Activated CD8-positive, alpha-beta memory T cell treated with anti-CD3 and anti-CD28 coated beads, Interleukin-2, amount 10 ng/mL, durations not matched to agents 7 days and 5 days (primary cell): ENCODE results near the gene GRHPR. TPM values are rescaled to one million over a fixed set of nuclear protein-coding genes. Genes with fewer than 3 reads are reported as not detected.
A peak's percentile ranks its signal among the peaks of the same experiment; 100 is the strongest.
"Not testable (repeated sequence)": the region's sequence is repeated elsewhere in the genome, so short reads cannot be mapped to it uniquely, and the experiment has no call there.

Source experiments
- ATAC-seq: fragments of 150-1000 bp; cut with Tn5 transposase; one replicate; pipeline ENCODE4 v1.10.0; 2021; ENCODE audit warnings: moderate library complexity
- CTCF ChIA-PET: fragments of 350-600 bp; sonication (Branson Sonifier 250); formaldehyde crosslinking; loops from one replicate; lab custom pipeline; 2021; ENCODE audit warnings: antibody characterized with exemption; lab: Charles Lee
- DNase-seq: peaks from one replicate; pipeline ENCODE4 v3.0.0-alpha.2; 2020
- H3K27ac Mint-ChIP-seq: one replicate; pipeline ENCODE4 v1.8.0; 2021; ENCODE audit warnings: mild to moderate bottlenecking, mixed read lengths
- H3K27me3 Mint-ChIP-seq: one replicate; pipeline ENCODE4 v1.8.0; 2021; ENCODE audit warnings: mixed read lengths
- H3K36me3 Mint-ChIP-seq: one replicate; pipeline ENCODE4 v1.8.0; 2021; ENCODE audit warnings: mild to moderate bottlenecking, mixed read lengths
- H3K4me1 Mint-ChIP-seq: one replicate; pipeline ENCODE4 v1.8.0; 2021; ENCODE audit warnings: mixed read lengths
- H3K4me3 Mint-ChIP-seq: one replicate; pipeline ENCODE4 v1.8.0; 2021; ENCODE audit warnings: mild to moderate bottlenecking, moderate library complexity, mixed read lengths
- H3K9me3 Mint-ChIP-seq: one replicate; pipeline ENCODE4 v1.8.0; 2022; ENCODE audit warnings: low read depth, mixed read lengths
- total RNA-seq, 2 experiments: library from RNA; stranded (reverse); gene quantifications; one replicate each; pipeline ENCODE4 v1.2.3, GENCODE V29; 2021

The GRHPR gene
- total RNA-seq, 2 experiments from 2014 or later: 59.3 to 65.6 TPM

- DNase-seq: no peak
Observed at GRCh38 chr9:37383876-37384746, 38.4 kb upstream of the GRHPR start.

GRCh38 chr9:37385286-37385685 is 37.2 kb upstream of the GRHPR start:
- Mint-ChIP-seq H3K9me3 (no peaks in the 10 kb centered on the region), H3K27ac (no peak overlapping the region), H3K4me3 (no peak overlapping the region), H3K4me1 (no peaks in the 10 kb centered on the region), H3K27me3 (no peaks in the 10 kb centered on the region), H3K36me3 (no peaks in the 10 kb centered on the region)
- ATAC-seq (no peak), DNase-seq (no peak)
- CTCF ChIA-PET: interaction anchor here (1.1 kb wide), 1 partner anchor 389 kb away, joined by 3 read pairs; no protein-coding TSS in a partner anchor

More at GRCh38 chr9:37383876-37384746, 38.4 kb upstream of the GRHPR start:
- CTCF ChIA-PET: no interaction called here
- Mint-ChIP-seq H3K9me3 (no peaks in the 10 kb centered on the region), H3K36me3 (no peaks in the 10 kb centered on the region), H3K27ac (no peak overlapping the region), H3K4me1 (no peaks in the 10 kb centered on the region), H3K27me3 (no peaks in the 10 kb centered on the region), H3K4me3 (no peak overlapping the region)
- no peak for ATAC-seq

GRCh38 chr9:37386988-37387387 is 35.5 kb upstream of the GRHPR start:
- no peaks in the 10 kb centered on the region for H3K9me3 Mint-ChIP-seq
- CTCF ChIA-PET: interaction anchor here (0.7 to 1.9 kb wide), 2 partner anchors 23 to 29 kb away, joined by 3 to 5 read pairs; no protein-coding TSS in a partner anchor
- no peak overlapping the region for H3K4me3 Mint-ChIP-seq
- DNase-seq (no peak), ATAC-seq (no peak)
- no peak overlapping the region for H3K27ac Mint-ChIP-seq
- no peaks in the 10 kb centered on the region for H3K27me3 Mint-ChIP-seq
- no peaks in the 10 kb centered on the region for H3K36me3 Mint-ChIP-seq
- H3K4me1 Mint-ChIP-seq: peaks cover 5% of the 10 kb centered on the region

DNA sequence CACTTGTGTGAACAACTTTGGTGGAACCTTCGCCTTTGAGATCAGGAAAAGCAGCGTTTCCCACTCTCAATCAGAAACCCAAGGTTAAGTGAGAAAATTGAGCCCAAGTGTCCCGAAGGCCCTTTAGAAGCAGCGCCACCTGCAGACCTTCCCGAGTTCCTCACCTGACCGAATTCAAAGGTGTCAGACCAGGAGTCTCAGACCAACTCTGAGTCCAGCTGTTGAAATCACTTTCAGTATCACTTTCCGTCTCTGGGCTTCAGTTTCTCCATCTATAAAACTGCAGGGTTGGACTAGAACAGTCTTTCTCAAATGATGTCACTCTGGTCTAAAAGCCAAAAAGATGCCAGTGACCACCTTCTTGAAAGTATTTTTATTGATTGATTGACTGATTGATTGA is 31.7 kb upstream of the GRHPR start:
- no peak overlapping the region for H3K27ac Mint-ChIP-seq

GRCh38 chr9:37392272-37392671 is 30.2 kb upstream of the GRHPR start:
- H3K27me3 Mint-ChIP-seq: peaks cover 4% of the 10 kb centered on the region
- CTCF ChIA-PET: interaction anchor here (1.1 to 1.5 kb wide), 2 partner anchors 200 to 519 kb away, joined by 3 to 5 read pairs; partner anchors contain the start of gene TOMM5
- peaks cover 5% of the 10 kb centered on the region for H3K4me1 Mint-ChIP-seq
- no peaks in the 10 kb centered on the region for H3K36me3 Mint-ChIP-seq
- H3K4me3 Mint-ChIP-seq: no peak overlapping the region
- ATAC-seq (no peak), DNase-seq (no peak)
- H3K27ac Mint-ChIP-seq: no peak overlapping the region
- H3K9me3 Mint-ChIP-seq: no peaks in the 10 kb centered on the region

More for the DNA sequence above, 31.7 kb upstream of the GRHPR start:
- ATAC-seq (peak; percentile 42), DNase-seq (peak; percentile 62)
- Mint-ChIP-seq H3K36me3 (no peaks in the 10 kb centered on the region), H3K4me1 (peaks cover 5% of the 10 kb centered on the region), H3K9me3 (no peaks in the 10 kb centered on the region), H3K4me3 (no peak overlapping the region), H3K27me3 (peaks cover 4% of the 10 kb centered on the region)
- CTCF ChIA-PET: interaction anchor here (1.2 kb wide), 1 partner anchor 395 kb away, joined by 4 read pairs; no protein-coding TSS in a partner anchor

DNA sequence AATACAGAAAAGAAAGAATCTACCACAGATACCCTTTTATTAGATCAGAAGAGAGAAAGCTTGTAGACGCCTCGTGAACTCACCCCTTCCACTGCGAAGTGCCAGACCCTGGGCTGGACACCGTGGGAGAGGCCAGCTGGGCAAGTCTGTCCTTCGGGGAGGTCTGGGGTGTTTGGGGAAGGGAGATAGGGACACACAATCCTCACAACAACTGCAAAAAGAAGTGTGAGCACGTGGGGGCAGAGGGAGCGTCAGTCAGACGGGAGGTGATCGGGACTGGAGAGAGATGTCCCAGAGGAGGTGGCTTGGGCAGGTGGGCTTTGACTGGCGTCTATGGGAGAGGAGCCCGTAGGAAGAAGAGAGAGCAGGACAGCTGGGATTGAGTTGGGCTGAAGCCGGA is 27.3 kb upstream of the GRHPR start:
- CTCF ChIA-PET: no interaction called here
- H3K27me3 Mint-ChIP-seq: peaks cover 7% of the 10 kb centered on the region
- H3K36me3 Mint-ChIP-seq: no peaks in the 10 kb centered on the region
- DNase-seq (no peak), ATAC-seq (no peak)
- no peaks in the 10 kb centered on the region for H3K9me3 Mint-ChIP-seq
- H3K4me3 Mint-ChIP-seq: no peak overlapping the region
- no peak overlapping the region for H3K27ac Mint-ChIP-seq
- H3K4me1 Mint-ChIP-seq: peaks cover 5% of the 10 kb centered on the region

DNA sequence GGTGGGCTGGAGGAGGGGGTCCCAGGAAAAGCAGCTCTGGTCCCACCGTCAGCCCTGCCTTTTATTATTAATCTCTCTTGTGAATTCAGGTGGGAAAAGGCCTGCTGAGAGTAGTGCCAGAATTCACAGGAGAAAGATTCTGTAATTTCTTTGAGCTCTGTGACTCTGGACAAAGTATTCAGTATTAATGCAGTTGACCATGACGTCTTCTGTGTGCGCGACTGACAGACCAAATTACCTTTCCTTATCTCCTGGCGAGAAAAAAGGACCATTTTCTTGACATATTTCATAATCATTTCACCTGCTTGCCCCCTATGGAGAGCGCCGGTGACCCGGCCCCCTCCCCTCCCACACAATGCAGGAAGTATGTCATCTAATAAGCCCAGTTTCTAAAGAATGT is 26.8 kb upstream of the GRHPR start:
- CTCF ChIA-PET: interaction anchor here (0.9 kb wide), 1 partner anchor 16 kb away, joined by 3 read pairs; no protein-coding TSS in a partner anchor
- H3K27ac Mint-ChIP-seq: no peak overlapping the region
- peaks cover 9% of the 10 kb centered on the region for H3K27me3 Mint-ChIP-seq
- H3K9me3 Mint-ChIP-seq: no peaks in the 10 kb centered on the region
- no peaks in the 10 kb centered on the region for H3K36me3 Mint-ChIP-seq
- DNase-seq: no peak
- no peak overlapping the region for H3K4me3 Mint-ChIP-seq
- H3K4me1 Mint-ChIP-seq: peaks cover 4% of the 10 kb centered on the region
- no peak for ATAC-seq

DNA sequence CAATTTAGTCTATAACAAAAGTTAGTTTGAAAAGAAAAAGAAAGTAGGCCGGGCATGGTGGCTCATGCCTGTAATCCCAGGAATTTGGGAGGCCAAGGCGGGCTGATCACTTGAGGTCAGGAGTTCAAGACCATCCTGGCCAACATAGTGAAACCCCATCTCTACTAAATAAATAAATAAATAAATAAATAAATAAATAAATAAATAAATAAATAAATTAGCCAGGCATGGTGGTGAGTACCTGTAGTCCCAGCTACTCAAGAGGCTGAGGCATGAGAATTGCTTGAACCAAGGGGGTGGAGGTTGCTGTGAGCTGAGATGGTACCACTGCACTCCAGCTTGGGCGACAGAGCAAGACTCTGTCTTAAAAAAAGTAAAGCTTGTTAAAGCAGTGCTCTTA is 24.5 kb upstream of the GRHPR start:
- H3K27me3 Mint-ChIP-seq: peaks cover 15% of the 10 kb centered on the region
- H3K27ac Mint-ChIP-seq, DNase-seq, CTCF ChIA-PET, H3K4me1 Mint-ChIP-seq, H3K4me3 Mint-ChIP-seq, H3K9me3 Mint-ChIP-seq, H3K36me3 Mint-ChIP-seq, ATAC-seq: not testable (repeated sequence)

DNA sequence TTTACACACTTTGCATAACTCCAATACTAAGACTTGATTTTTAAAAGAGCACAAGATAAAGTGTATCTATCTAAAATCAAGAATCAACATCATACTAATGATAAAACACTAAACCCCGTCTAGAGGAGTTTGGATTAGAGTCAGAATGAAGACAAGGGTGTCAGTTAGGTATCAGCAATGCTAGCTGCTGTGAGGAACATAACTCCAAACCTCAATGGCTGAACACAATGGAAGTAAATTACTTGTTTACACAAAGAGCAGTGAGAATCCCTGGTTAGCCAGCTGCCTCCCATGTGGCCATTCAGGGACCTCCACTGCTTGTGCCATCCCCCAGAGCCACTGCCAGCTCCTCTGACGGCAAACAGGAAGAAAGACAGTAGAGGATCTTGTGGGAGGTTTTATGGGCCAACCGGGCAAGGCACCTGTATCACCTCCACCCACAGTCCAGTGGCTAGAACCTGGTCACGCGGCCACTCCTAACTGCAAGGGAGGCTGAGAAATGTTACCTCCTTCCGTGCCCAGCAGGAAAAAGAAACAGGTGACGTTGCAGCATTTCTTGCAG is 24.0 kb upstream of the GRHPR start:
- Mint-ChIP-seq H3K27ac (no peak overlapping the region), H3K9me3 (no peaks in the 10 kb centered on the region), H3K4me1 (no peaks in the 10 kb centered on the region), H3K4me3 (no peak overlapping the region), H3K36me3 (no peaks in the 10 kb centered on the region), H3K27me3 (peaks cover 18% of the 10 kb centered on the region)
- CTCF ChIA-PET: no interaction called here
- no peak for DNase-seq
- no peak for ATAC-seq

DNA sequence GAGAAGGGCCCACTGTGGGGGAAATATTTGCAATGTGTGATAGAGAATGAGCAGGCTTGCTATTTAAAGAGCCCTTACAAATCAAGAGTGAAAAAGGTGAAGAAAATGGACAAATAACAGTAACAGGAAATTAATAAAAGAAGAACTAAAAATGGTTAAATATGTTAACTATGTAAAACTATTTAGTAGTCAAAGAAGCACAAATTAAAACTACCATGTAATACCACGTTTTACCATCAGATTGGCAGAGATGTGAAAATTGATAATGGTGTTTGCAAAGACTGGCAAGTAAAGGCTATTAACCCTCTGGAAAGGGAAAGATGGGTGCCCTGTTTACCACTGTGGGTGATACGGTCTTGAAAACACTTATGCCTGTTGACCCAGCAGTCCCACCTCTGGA is 23.2 kb upstream of the GRHPR start:
- H3K4me3 Mint-ChIP-seq: no peak overlapping the region
- H3K36me3 Mint-ChIP-seq: no peaks in the 10 kb centered on the region
- no peaks in the 10 kb centered on the region for H3K4me1 Mint-ChIP-seq
- DNase-seq: no peak
- CTCF ChIA-PET: no interaction called here
- peaks cover 22% of the 10 kb centered on the region for H3K27me3 Mint-ChIP-seq
- H3K9me3 Mint-ChIP-seq: no peaks in the 10 kb centered on the region
- no peak for ATAC-seq
- H3K27ac Mint-ChIP-seq: no peak overlapping the region

DNA sequence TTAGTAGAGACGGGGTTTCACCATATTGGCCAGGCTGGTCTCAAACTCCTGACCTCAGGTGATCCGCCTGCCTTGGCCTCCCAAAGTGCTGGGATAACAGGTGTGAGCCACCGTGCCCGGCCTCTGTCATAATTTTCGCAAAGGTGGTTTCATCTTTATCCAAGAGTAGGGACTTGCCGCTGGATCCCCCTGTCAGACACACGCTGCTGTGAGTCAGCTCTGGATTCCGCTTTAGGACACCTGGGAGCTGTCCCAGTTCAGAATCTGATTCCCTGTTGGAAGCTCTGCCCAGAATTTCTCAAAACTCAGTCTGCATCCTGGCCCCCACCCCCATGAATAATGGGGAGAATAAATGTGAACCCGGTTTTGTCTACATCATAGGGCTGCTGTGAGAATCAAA is 17.9 kb upstream of the GRHPR start:
- H3K27ac Mint-ChIP-seq: no peak overlapping the region
- CTCF ChIA-PET: interaction anchor here (1.1 kb wide), 1 partner anchor 10 kb away, joined by 3 read pairs; no protein-coding TSS in a partner anchor

GRCh38 chr9:37405350-37405749 is 17.1 kb upstream of the GRHPR start:
- no peak for ATAC-seq
- DNase-seq: no peak
- Mint-ChIP-seq H3K4me1 (peaks cover 15% of the 10 kb centered on the region), H3K27me3 (peaks cover 46% of the 10 kb centered on the region), H3K9me3 (no peaks in the 10 kb centered on the region), H3K27ac (no peak overlapping the region), H3K4me3 (no peak overlapping the region), H3K36me3 (no peaks in the 10 kb centered on the region)
- CTCF ChIA-PET: no interaction called here

More for the DNA sequence above, 17.9 kb upstream of the GRHPR start:
- Mint-ChIP-seq H3K4me1 (peaks cover 8% of the 10 kb centered on the region), H3K4me3 (no peak overlapping the region), H3K9me3 (no peaks in the 10 kb centered on the region), H3K36me3 (no peaks in the 10 kb centered on the region), H3K27me3 (peaks cover 46% of the 10 kb centered on the region)
- no peak for ATAC-seq
- no peak for DNase-seq

- Mint-ChIP-seq H3K4me3 (no peak overlapping the region), H3K9me3 (no peaks in the 10 kb centered on the region), H3K27ac (no peak overlapping the region), H3K27me3 (peaks cover 43% of the 10 kb centered on the region), H3K4me1 (peaks cover 20% of the 10 kb centered on the region), H3K36me3 (no peaks in the 10 kb centered on the region)
- CTCF ChIA-PET: no interaction called here
- ATAC-seq: no peak
- DNase-seq: no peak
Observed at GRCh38 chr9:37405764-37406380, 16.6 kb upstream of the GRHPR start.
